Progenitor cell of endocrine pancreas (in vitro differentiated cells): ENCODE data around the gene NOC2L. TPM values are rescaled to one million over a fixed set of nuclear protein-coding genes. Genes with fewer than 3 reads are reported as not detected.

Experiments
- DNase-seq: peaks from one replicate; pipeline ENCODE4 v3.0.0; 2021; ENCODE audit warnings: low spot score; ENCODE audit not compliant: unreplicated experiment
- H3K27ac Mint-ChIP-seq: 2 replicates; pipeline ENCODE4 v1.8.0; 2021; ENCODE audit warnings: mild to moderate bottlenecking, moderate library complexity, mixed read lengths
- H3K27me3 Mint-ChIP-seq: 2 replicates; pipeline ENCODE4 v1.8.0; 2021; ENCODE audit warnings: mixed read lengths
- H3K36me3 Mint-ChIP-seq: 2 replicates; pipeline ENCODE4 v1.8.0; 2022; ENCODE audit warnings: mixed read lengths; ENCODE audit not compliant: insufficient read depth
- H3K4me1 Mint-ChIP-seq: 2 replicates; pipeline ENCODE4 v1.8.0; 2021; ENCODE audit warnings: low read depth, mixed read lengths
- H3K4me3 Mint-ChIP-seq: 2 replicates; pipeline ENCODE4 v1.8.0; 2021; ENCODE audit warnings: low read depth, mild to moderate bottlenecking, moderate library complexity, mixed read lengths
- H3K9me3 Mint-ChIP-seq: 2 replicates; pipeline ENCODE4 v1.8.0; 2021; ENCODE audit warnings: low read depth, mixed read lengths
- total RNA-seq: library from RNA; stranded (reverse); gene quantifications from 2 replicates; pipeline ENCODE4 v1.2.1, GENCODE V29; 2021
- TF ChIP-seq, protein P1 (sequence below): fragments of 200-600 bp; sonication (generic); IDR thresholded peaks from one replicate; pipeline ENCODE4 v1.5.0; 2021; ENCODE audit warnings: antibody characterized with exemption, mild to moderate bottlenecking; ENCODE audit not compliant: unreplicated experiment

NOC2L gene
- total RNA-seq, 1 donor from 2014 or later: 78.2 TPM

DNA sequence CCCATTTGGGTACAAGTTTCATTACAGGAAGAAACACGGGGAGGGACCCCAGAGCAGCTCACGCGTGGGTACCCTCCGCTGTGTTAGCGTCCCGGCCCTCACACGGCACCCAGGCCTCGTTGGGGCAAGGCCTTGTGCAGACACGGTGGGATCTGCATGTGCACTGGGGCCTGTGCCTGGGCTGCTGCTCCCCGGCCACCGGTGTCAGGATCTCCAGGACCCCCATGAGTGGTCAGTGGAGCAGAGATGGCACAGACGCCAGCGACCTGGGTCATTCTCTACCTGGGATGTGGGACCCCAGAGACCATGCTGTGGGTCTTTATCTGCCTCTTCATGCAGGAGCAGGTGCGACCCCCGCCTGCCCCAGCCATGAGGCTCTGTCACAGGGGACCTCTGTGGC lies 40.7 kb downstream of the NOC2L start:
- Mint-ChIP-seq H3K9me3 (no peaks in the 10 kb centered on the region), H3K36me3 (peaks cover 3% of the 10 kb centered on the region), H3K27ac (no peak overlapping the region), H3K4me1 (peaks cover 27% of the 10 kb centered on the region), H3K4me3 (no peak overlapping the region), H3K27me3 (peaks cover 58% of the 10 kb centered on the region)
- no peak for DNase-seq
- TF ChIP-seq, protein P1, sequence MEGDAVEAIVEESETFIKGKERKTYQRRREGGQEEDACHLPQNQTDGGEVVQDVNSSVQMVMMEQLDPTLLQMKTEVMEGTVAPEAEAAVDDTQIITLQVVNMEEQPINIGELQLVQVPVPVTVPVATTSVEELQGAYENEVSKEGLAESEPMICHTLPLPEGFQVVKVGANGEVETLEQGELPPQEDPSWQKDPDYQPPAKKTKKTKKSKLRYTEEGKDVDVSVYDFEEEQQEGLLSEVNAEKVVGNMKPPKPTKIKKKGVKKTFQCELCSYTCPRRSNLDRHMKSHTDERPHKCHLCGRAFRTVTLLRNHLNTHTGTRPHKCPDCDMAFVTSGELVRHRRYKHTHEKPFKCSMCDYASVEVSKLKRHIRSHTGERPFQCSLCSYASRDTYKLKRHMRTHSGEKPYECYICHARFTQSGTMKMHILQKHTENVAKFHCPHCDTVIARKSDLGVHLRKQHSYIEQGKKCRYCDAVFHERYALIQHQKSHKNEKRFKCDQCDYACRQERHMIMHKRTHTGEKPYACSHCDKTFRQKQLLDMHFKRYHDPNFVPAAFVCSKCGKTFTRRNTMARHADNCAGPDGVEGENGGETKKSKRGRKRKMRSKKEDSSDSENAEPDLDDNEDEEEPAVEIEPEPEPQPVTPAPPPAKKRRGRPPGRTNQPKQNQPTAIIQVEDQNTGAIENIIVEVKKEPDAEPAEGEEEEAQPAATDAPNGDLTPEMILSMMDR: no peak

- H3K9me3 Mint-ChIP-seq: no peaks in the 10 kb centered on the region
- H3K36me3 Mint-ChIP-seq: peaks cover 3% of the 10 kb centered on the region
Observed at GRCh38 chr1:917466-918091, 41.5 kb downstream of the NOC2L start.

GRCh38 chr1:917076-917459 lies 42.0 kb downstream of the NOC2L start:
- TF ChIP-seq, protein P1: no peak

More at GRCh38 chr1:917466-918091, 41.5 kb downstream of the NOC2L start:
- Mint-ChIP-seq H3K4me1 (peaks cover 27% of the 10 kb centered on the region), H3K27me3 (peaks cover 57% of the 10 kb centered on the region), H3K27ac (no peak overlapping the region), H3K4me3 (no peak overlapping the region)
- no peak for DNase-seq
- TF ChIP-seq, protein P1: no peak

GRCh38 chr1:916173-917075 lies 42.6 kb downstream of the NOC2L start:
- Mint-ChIP-seq H3K27ac (peak overlapping the region; percentile 45), H3K4me3 (no peak overlapping the region), H3K27me3 (peaks cover 55% of the 10 kb centered on the region), H3K4me1 (peaks cover 33% of the 10 kb centered on the region), H3K9me3 (no peaks in the 10 kb centered on the region), H3K36me3 (peaks cover 2% of the 10 kb centered on the region)
- no peak for DNase-seq
- TF ChIP-seq, protein P1: no peak

More at GRCh38 chr1:917076-917459, 42.0 kb downstream of the NOC2L start:
- no peak overlapping the region for H3K4me3 Mint-ChIP-seq
- no peak overlapping the region for H3K27ac Mint-ChIP-seq
- peaks cover 3% of the 10 kb centered on the region for H3K36me3 Mint-ChIP-seq
- no peaks in the 10 kb centered on the region for H3K9me3 Mint-ChIP-seq
- DNase-seq: no peak
- peaks cover 57% of the 10 kb centered on the region for H3K27me3 Mint-ChIP-seq
- peaks cover 33% of the 10 kb centered on the region for H3K4me1 Mint-ChIP-seq

DNA sequence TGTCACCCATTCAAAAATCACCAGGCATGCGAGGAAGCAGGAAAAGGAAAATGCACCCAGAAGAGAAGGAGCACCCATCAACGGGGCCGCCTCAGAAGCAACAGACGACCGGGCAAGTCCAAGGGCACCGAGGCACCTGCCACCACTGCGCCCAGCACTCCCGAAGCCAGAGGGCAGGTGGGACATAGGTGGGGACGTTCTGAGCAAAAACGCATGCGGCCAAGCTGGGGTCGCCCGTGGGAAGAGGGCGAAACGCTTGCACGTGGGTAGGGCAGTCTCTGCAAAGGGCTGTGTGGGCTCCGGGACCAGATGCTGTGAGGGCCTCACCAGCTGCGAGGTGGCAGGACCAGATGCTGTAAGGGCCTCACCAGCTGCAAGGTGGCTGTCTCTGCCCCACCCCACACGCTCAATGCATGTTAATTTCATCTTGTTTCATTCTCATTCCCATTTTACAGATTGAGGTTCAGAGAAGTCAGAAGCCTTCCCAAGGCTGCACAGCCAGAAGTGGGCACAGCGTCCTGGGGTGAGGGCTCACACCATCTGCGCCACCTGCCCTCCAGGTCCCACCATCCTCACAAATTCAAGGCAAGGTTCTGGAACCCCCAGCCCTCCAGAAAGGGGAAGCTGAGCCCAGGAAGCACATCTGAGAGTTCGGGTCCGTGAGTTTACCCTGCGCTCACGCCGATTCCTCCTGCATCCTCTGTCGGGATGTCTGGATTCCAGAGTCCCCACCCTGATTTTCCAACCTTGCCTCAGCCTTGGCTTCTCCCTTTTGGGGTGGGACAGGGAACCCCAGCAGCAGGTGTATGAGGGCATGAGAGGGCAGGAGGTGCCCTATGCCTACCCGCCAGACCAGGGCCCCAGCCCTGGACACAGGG lies 43.5 kb downstream of the NOC2L start:
- Mint-ChIP-seq H3K4me3 (no peak overlapping the region), H3K27me3 (peaks cover 55% of the 10 kb centered on the region), H3K9me3 (no peaks in the 10 kb centered on the region), H3K27ac (peak overlapping the region; percentile 45), H3K36me3 (peaks cover 2% of the 10 kb centered on the region), H3K4me1 (peaks cover 32% of the 10 kb centered on the region)
- TF ChIP-seq, protein P1: no peak
- no peak for DNase-seq
